Measurements from ENCODE around the gene BMP10.

Gene BMP10

GRCh38 chr2:68853035-68853434 lies 18.2 kb downstream of the BMP10 start:
- Histone ChIP-seq H3K27ac (ENCODE audit: low read depth, low read length) (no peak overlapping the region), H2AFZ (ENCODE audit: low read length, unreplicated experiment) (no peak overlapping the region), H3K4me1 (ENCODE audit: control insufficient read depth, insufficient read depth, low read length, unreplicated experiment) (no peaks in the 10 kb centered on the region), H3K27me3 (ENCODE audit: insufficient read depth, low read length) (peaks cover 59% of the 10 kb centered on the region), H3K79me2 (ENCODE audit: control insufficient read depth, insufficient read depth, low read length, unreplicated experiment) (no peaks in the 10 kb centered on the region), H3K36me3 (ENCODE audit: insufficient read depth, low read length) (no peaks in the 10 kb centered on the region), H3K4me3 (ENCODE audit: low read depth, low read length) (no peak overlapping the region)

- no peak overlapping the region for H3K4me3 ChIP-seq (ENCODE audit: low read depth, low read length)
- no peak overlapping the region for H2AFZ ChIP-seq (ENCODE audit: low read length, unreplicated experiment)
These were observed 20.7 kb downstream of the BMP10 start for GRCh38 chr2:68850524-68850923.

DNA sequence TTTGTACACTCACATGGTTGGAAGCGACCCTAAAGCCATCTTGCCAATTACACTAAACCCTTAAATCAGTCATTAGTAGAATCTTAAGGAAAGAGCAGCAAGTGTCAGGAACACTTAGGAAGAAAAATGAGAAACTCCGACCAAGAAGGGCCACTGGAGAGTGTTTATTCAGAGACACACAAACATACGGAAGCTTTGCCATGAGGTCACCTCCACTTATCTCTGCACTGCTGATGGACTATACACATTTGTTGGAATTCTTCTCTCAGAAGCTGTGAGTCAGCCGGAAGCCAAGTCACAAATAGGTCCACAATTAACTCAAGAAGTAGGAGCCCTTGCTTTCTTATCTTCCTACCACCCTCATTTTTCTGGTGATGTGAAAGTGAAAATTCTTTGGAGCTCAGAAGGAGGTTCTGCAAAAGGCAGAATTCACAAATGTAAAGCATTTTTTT lies 21.6 kb downstream of the BMP10 start:
- Histone ChIP-seq H3K27me3 (ENCODE audit: insufficient read depth, low read length) (peaks cover 65% of the 10 kb centered on the region), H3K4me3 (ENCODE audit: low read depth, low read length) (no peak overlapping the region), H3K4me1 (ENCODE audit: control insufficient read depth, insufficient read depth, low read length, unreplicated experiment) (no peaks in the 10 kb centered on the region), H3K79me2 (ENCODE audit: control insufficient read depth, insufficient read depth, low read length, unreplicated experiment) (no peaks in the 10 kb centered on the region), H3K36me3 (ENCODE audit: insufficient read depth, low read length) (no peaks in the 10 kb centered on the region), H2AFZ (ENCODE audit: low read length, unreplicated experiment) (no peak overlapping the region), H3K27ac (ENCODE audit: low read depth, low read length) (no peak overlapping the region)

More at GRCh38 chr2:68850524-68850923, 20.7 kb downstream of the BMP10 start:
- peaks cover 65% of the 10 kb centered on the region for H3K27me3 ChIP-seq (ENCODE audit: insufficient read depth, low read length)
- no peaks in the 10 kb centered on the region for H3K4me1 ChIP-seq (ENCODE audit: control insufficient read depth, insufficient read depth, low read length, unreplicated experiment)
- H3K36me3 ChIP-seq (ENCODE audit: insufficient read depth, low read length) = no peaks in the 10 kb centered on the region
- H3K27ac ChIP-seq (ENCODE audit: low read depth, low read length) = no peak overlapping the region
- H3K79me2 ChIP-seq (ENCODE audit: control insufficient read depth, insufficient read depth, low read length, unreplicated experiment) = no peaks in the 10 kb centered on the region

DNA sequence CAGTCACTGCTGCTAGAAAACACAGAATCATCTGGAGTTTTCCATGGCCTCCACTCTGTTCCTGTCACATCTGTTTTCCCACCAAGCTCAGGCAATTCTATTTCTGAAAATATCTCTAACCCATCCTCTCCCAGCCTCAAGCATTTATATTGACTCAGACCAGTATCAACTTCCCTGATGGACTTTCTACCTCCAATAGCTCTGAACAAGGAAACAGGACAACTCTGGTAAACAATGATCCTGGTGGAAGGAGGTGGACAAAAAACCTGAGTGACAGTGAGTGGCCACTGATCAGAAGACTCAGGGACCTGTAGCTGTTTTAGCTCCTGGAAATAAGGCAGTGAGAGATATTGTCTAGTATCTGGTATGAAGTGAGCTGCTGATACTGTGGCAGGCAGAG lies 23.4 kb downstream of the BMP10 start:
- H3K79me2 ChIP-seq (ENCODE audit: control insufficient read depth, insufficient read depth, low read length, unreplicated experiment) = no peaks in the 10 kb centered on the region
- no peak overlapping the region for H3K4me3 ChIP-seq (ENCODE audit: low read depth, low read length)
- H3K36me3 ChIP-seq (ENCODE audit: insufficient read depth, low read length) = no peaks in the 10 kb centered on the region
- H3K4me1 ChIP-seq (ENCODE audit: control insufficient read depth, insufficient read depth, low read length, unreplicated experiment) = no peaks in the 10 kb centered on the region
- H2AFZ ChIP-seq (ENCODE audit: low read length, unreplicated experiment) = no peak overlapping the region
- H3K27me3 ChIP-seq (ENCODE audit: insufficient read depth, low read length) = peaks cover 76% of the 10 kb centered on the region
- H3K27ac ChIP-seq (ENCODE audit: low read depth, low read length) = no peak overlapping the region

DNA sequence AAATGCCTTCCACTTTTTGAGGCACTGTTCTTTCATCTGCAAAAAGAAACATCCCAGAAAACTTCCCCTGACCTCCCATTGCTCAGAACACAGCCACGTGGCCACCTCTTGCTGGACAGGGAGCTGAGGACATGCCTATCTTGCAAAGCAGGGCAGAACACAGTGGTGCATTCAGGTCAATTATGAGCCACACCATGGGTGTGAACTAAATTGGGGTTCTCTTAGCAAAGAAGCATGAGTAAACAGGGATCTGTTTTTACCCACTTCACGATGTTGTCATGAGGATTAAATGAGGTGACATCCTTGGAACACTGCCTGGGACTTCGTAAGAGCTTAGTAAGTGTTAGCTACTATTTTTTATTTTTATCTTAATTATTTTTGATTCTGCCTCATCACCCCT lies 25.1 kb downstream of the BMP10 start:
- Histone ChIP-seq H3K4me1 (ENCODE audit: control insufficient read depth, insufficient read depth, low read length, unreplicated experiment) (no peaks in the 10 kb centered on the region), H3K79me2 (ENCODE audit: control insufficient read depth, insufficient read depth, low read length, unreplicated experiment) (no peaks in the 10 kb centered on the region), H3K36me3 (ENCODE audit: insufficient read depth, low read length) (no peaks in the 10 kb centered on the region), H3K27ac (ENCODE audit: low read depth, low read length) (no peak overlapping the region), H3K4me3 (ENCODE audit: low read depth, low read length) (no peak overlapping the region), H2AFZ (ENCODE audit: low read length, unreplicated experiment) (no peak overlapping the region), H3K27me3 (ENCODE audit: insufficient read depth, low read length) (peaks cover 80% of the 10 kb centered on the region)

DNA sequence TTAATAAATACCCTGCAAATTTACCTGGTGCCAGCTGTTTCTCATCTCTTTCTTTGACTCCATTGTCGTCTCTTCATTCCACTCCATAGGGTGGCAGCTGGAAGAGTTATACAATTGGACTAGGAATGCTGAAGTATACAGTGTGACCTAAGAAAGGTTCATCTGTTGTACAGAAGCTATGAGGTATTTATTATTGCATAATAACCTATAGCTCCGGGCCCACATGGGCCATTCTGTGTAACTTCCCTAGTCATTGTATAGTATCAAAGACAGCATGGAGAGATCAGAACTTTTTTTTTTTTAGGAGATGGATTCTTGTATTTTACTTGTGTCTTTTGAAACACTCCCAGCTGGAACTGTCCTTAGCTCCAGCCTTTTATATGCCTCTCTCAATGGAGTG lies 26.2 kb downstream of the BMP10 start:
- Histone ChIP-seq H3K36me3 (ENCODE audit: insufficient read depth, low read length) (no peaks in the 10 kb centered on the region), H3K27ac (ENCODE audit: low read depth, low read length) (no peak overlapping the region), H3K79me2 (ENCODE audit: control insufficient read depth, insufficient read depth, low read length, unreplicated experiment) (no peaks in the 10 kb centered on the region), H3K4me3 (ENCODE audit: low read depth, low read length) (no peak overlapping the region), H2AFZ (ENCODE audit: low read length, unreplicated experiment) (no peak overlapping the region), H3K27me3 (ENCODE audit: insufficient read depth, low read length) (peaks cover 73% of the 10 kb centered on the region), H3K4me1 (ENCODE audit: control insufficient read depth, insufficient read depth, low read length, unreplicated experiment) (no peaks in the 10 kb centered on the region)

DNA sequence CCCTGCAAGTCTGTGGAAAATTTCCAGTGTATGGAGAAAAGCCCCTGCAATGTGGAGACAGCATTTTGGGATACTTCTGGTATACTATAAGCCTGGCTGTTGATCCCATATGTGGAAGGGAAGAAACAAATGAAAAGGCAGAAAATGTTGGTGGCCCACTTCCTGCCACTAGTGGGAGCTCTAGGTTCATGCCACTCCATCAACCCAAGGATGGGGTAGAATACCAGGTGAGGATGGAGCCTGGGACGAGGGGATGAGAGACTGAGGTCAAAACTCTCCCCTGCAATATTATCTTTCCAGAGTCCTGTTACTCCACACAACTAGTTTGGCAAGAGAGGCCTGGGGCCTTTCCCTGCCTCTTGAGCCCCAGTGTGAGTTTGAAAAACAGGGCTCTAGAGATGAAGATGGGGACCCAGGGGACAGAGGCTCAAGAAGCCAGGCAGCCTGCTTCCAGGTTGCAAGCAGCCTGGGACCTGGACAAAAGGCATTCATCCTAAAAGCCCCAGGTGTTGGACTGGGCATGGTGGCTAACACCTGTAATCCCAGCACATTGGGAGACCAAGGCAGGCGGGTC lies 31.9 kb downstream of the BMP10 start:
- Histone ChIP-seq H3K4me1 (ENCODE audit: control insufficient read depth, insufficient read depth, low read length, unreplicated experiment) (no peaks in the 10 kb centered on the region), H3K27me3 (ENCODE audit: insufficient read depth, low read length) (peaks cover 20% of the 10 kb centered on the region)

GRCh38 chr2:68838641-68839040 lies 32.6 kb downstream of the BMP10 start:
- Histone ChIP-seq H3K79me2 (ENCODE audit: control insufficient read depth, insufficient read depth, low read length, unreplicated experiment) (no peaks in the 10 kb centered on the region), H2AFZ (ENCODE audit: low read length, unreplicated experiment) (no peak overlapping the region), H3K4me1 (ENCODE audit: control insufficient read depth, insufficient read depth, low read length, unreplicated experiment) (no peaks in the 10 kb centered on the region), H3K27me3 (ENCODE audit: insufficient read depth, low read length) (peaks cover 13% of the 10 kb centered on the region), H3K36me3 (ENCODE audit: insufficient read depth, low read length) (no peaks in the 10 kb centered on the region), H3K4me3 (ENCODE audit: low read depth, low read length) (no peak overlapping the region), H3K27ac (ENCODE audit: low read depth, low read length) (no peak overlapping the region)

More for the DNA sequence above, 31.9 kb downstream of the BMP10 start:
- Histone ChIP-seq H3K27ac (ENCODE audit: low read depth, low read length) (no peak overlapping the region), H3K4me3 (ENCODE audit: low read depth, low read length) (no peak overlapping the region), H2AFZ (ENCODE audit: low read length, unreplicated experiment) (no peak overlapping the region), H3K79me2 (ENCODE audit: control insufficient read depth, insufficient read depth, low read length, unreplicated experiment) (no peaks in the 10 kb centered on the region), H3K36me3 (ENCODE audit: insufficient read depth, low read length) (no peaks in the 10 kb centered on the region)

DNA sequence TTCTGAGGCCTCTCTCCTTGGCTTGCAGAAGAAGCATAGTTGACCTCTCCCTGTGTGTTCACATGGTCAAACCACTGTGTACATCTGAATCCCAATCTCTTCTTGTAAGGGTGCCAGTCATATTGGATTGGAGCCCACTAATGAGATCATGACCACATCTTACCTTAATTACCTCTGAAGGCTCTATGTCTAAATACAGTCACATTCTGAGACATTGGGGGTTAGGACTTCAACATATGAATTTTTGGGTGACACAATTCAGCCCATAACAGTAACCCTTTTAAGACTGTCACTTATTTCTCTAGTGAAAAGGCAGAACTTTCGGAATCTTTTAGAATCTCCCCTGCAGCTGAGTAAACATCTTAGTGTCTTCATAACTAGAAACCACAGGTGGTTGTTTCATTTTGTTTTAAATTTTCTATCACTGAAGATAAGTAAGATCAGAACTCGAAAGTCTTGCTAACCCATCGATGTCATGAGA lies 33.3 kb downstream of the BMP10 start:
- H3K4me1 ChIP-seq (ENCODE audit: control insufficient read depth, insufficient read depth, low read length, unreplicated experiment) = no peaks in the 10 kb centered on the region

DNA sequence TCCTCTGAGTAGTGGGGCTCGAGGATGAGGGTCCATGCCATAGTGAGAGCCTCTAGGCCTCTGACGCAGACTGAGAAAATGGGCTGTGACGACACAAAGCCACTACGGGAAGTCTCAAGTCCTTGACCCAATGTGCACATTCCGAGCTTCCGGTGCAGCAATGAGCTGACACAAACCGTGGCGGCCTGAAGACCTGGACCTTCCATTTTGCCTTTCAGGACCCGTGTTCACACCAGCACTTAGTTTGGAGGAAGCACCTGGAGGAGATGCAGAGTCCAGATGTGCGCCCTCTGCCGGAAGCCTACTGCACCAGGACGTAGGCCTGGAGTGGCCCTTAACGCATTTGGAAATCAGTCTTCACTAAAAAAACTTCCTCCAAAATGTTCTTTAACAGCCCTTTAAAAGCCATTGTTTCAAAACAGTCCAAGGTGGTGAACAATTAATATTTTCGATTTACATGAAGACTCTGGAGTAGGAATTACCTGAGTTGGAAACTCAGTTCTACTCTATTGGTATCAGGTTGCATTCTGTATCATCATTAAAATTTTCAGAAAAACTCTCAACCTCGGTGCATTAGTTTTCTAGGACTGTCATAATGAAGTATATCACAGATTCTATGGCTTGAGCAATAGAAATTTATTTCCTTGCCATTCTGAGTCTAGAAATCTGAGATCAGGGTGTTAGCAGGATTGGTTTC lies 33.9 kb downstream of the BMP10 start:
- H3K4me1 ChIP-seq (ENCODE audit: control insufficient read depth, insufficient read depth, low read length, unreplicated experiment) = peaks cover 6% of the 10 kb centered on the region
- no peak overlapping the region for H2AFZ ChIP-seq (ENCODE audit: low read length, unreplicated experiment)
- no peak overlapping the region for H3K4me3 ChIP-seq (ENCODE audit: low read depth, low read length)
- no peaks in the 10 kb centered on the region for H3K79me2 ChIP-seq (ENCODE audit: control insufficient read depth, insufficient read depth, low read length, unreplicated experiment)
- no peak overlapping the region for H3K27ac ChIP-seq (ENCODE audit: low read depth, low read length)
- no peaks in the 10 kb centered on the region for H3K27me3 ChIP-seq (ENCODE audit: insufficient read depth, low read length)
- H3K36me3 ChIP-seq (ENCODE audit: insufficient read depth, low read length) = no peaks in the 10 kb centered on the region

More for the DNA sequence above, 33.3 kb downstream of the BMP10 start:
- no peak overlapping the region for H3K4me3 ChIP-seq (ENCODE audit: low read depth, low read length)
- no peaks in the 10 kb centered on the region for H3K79me2 ChIP-seq (ENCODE audit: control insufficient read depth, insufficient read depth, low read length, unreplicated experiment)
- H3K36me3 ChIP-seq (ENCODE audit: insufficient read depth, low read length) = no peaks in the 10 kb centered on the region
- no peak overlapping the region for H2AFZ ChIP-seq (ENCODE audit: low read length, unreplicated experiment)
- no peak overlapping the region for H3K27ac ChIP-seq (ENCODE audit: low read depth, low read length)
- H3K27me3 ChIP-seq (ENCODE audit: insufficient read depth, low read length) = peaks cover 5% of the 10 kb centered on the region

DNA sequence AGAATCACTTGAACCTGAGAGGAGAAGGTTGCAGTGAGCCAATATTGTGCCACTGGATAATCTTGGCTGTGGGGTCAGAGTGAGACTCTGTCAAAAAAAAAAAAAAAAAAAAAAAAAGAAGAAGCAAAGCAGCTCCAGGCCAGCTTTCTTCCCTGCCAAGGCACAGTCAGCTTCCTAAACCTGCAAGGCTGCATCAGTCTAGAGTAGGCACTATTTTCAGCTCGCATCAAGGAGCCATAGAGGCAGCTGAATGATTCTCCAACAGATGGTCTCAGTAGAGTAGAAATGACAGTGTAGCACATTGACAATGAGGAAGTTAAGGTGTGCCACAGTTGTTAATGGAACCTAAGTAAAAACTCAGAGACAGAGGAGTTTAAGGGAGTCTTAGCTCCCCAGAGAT lies 35.6 kb downstream of the BMP10 start:
- Histone ChIP-seq H3K4me3 (ENCODE audit: low read depth, low read length) (no peak overlapping the region), H3K79me2 (ENCODE audit: control insufficient read depth, insufficient read depth, low read length, unreplicated experiment) (no peaks in the 10 kb centered on the region), H3K27ac (ENCODE audit: low read depth, low read length) (no peak overlapping the region), H3K36me3 (ENCODE audit: insufficient read depth, low read length) (no peaks in the 10 kb centered on the region), H2AFZ (ENCODE audit: low read length, unreplicated experiment) (no peak overlapping the region), H3K27me3 (ENCODE audit: insufficient read depth, low read length) (no peaks in the 10 kb centered on the region), H3K4me1 (ENCODE audit: control insufficient read depth, insufficient read depth, low read length, unreplicated experiment) (peaks cover 18% of the 10 kb centered on the region)
